HepG2 (cell line): ENCODE results near the gene PDLIM5. TPM values are rescaled to one million over a fixed set of nuclear protein-coding genes. Genes with fewer than 3 reads are reported as not detected.

ENCODE experiments used
- ATAC-seq: fragments of 200-7000 bp; cut with Tn5 transposase; 3 replicates; pipeline ENCODE4 v1.9.1; 2020; ENCODE audit warnings: mild to moderate bottlenecking, moderate library complexity
- BruUV-seq: library from RNA; stranded (reverse); fragments of 400-500 nt; replicated peaks from 2 replicates; lab custom pipeline; 2021; lab: Mats Ljungman, UMichigan
- CTCF ChIA-PET: fragments of 300-600 bp; formaldehyde crosslinking; extraction: SDS; loops from one replicate; lab custom pipeline; 2021; ENCODE audit warnings: low total read pairs, inconsistent platforms, low intra/inter-chr PET ratio; lab: Yijun Ruan, JAX
- POLR2A ChIA-PET: fragments of 350-600 bp; sonication (Branson Sonifier 250); formaldehyde crosslinking; loops from one replicate; lab custom pipeline; 2020; ENCODE audit warnings: antibody characterized with exemption, inconsistent platforms; lab: Yijun Ruan, JAX
- DNase-seq: peaks from one replicate; pipeline ENCODE4 v3.0.0-alpha.2; 2015; ENCODE audit warnings: low spot score
- FAIRE-seq: peaks from 3 replicates; lab custom pipeline; 2011; peaks lifted over from hg19 to GRCh38; lab: Jason Lieb, UNC
- H2AFZ ChIP-seq: one replicate; pipeline ENCODE4 v1.6.1; 2011; ENCODE audit warnings: low read length, inconsistent platforms
- H3K27ac ChIP-seq: fragments of 300-600 bp; 3 replicates; pipeline ENCODE4 v1.8.0; 2011; ENCODE audit warnings: mixed run types, mild to moderate bottlenecking, mixed read lengths, low read length, inconsistent platforms; ENCODE audit not compliant: insufficient read depth; ENCODE audit errors: extremely low read length
- H3K27me3 ChIP-seq, 2 experiments: fragments of 200-600 bp in 1 of 2; 2 replicates in 1 of 2; 3 replicates in 1 of 2; pipeline versions ENCODE4 v1.6.0 to v1.8.0; 2011; ENCODE audit warnings: low read length in 2 of 2, mild to moderate bottlenecking in 2 of 2, moderate library complexity in 2 of 2, inconsistent platforms in 1 of 2; ENCODE audit not compliant: insufficient read depth in 2 of 2, control insufficient read depth in 1 of 2
- H3K36me3 ChIP-seq, 2 experiments: fragments of 200-600 bp in 1 of 2; replicated peaks in 1 of 2; 2 replicates in 1 of 2; 3 replicates in 1 of 2; pipeline versions ENCODE4 v1.5.1 to v1.8.0; 2011; ENCODE audit warnings: low read length in 2 of 2, inconsistent platforms in 1 of 2; ENCODE audit not compliant: insufficient read depth in 2 of 2, control insufficient read depth in 1 of 2
- H3K4me1 ChIP-seq: 2 replicates; pipeline ENCODE4 v1.5.1; 2012; ENCODE audit warnings: low read length, inconsistent platforms; ENCODE audit not compliant: insufficient read depth
- H3K4me2 ChIP-seq: 2 replicates; pipeline ENCODE4 v1.6.0; 2011; ENCODE audit warnings: low read depth, low read length, inconsistent platforms
- H3K4me3 ChIP-seq, 3 experiments: fragments of 200-600 bp in 1 of 3; sonication (generic), shearing (Covaris generic) in 1 of 3; replicated peaks in 1 of 3; 2 replicates each; pipeline ENCODE4 v1.5.1; 2011 to 2016; ENCODE audit warnings: low read length in 3 of 3, inconsistent platforms in 2 of 3, low read depth in 2 of 3, mild to moderate bottlenecking in 2 of 3, control low read depth in 1 of 3, mixed read lengths in 1 of 3; ENCODE audit not compliant: insufficient read depth in 1 of 3
- H3K79me2 ChIP-seq: one replicate; pipeline ENCODE4 v1.6.1; 2011; ENCODE audit warnings: low read length, inconsistent platforms; ENCODE audit not compliant: insufficient read depth
- H3K9ac ChIP-seq: 2 replicates; pipeline ENCODE4 v1.6.0; 2011; ENCODE audit warnings: mild to moderate bottlenecking, low read depth, low read length, inconsistent platforms; ENCODE audit not compliant: insufficient read depth
- H3K9me3 ChIP-seq: 2 replicates; pipeline ENCODE4 v1.5.1; 2012; ENCODE audit warnings: mild to moderate bottlenecking, low read length
- H4K20me1 ChIP-seq: 2 replicates; pipeline ENCODE4 v1.6.0; 2011; ENCODE audit warnings: inconsistent platforms, mild to moderate bottlenecking, low read length, moderate library complexity; ENCODE audit not compliant: insufficient read depth
- ARNT2 ChIP-seq: sonication (generic); formaldehyde crosslinking; IDR thresholded peaks from 2 replicates; pipeline ENCODE4 v1.8.0; 2022; ENCODE audit warnings: mild to moderate bottlenecking, low read depth, missing genetic modification reagents, moderate library complexity
- RXRB ChIP-seq: IDR thresholded peaks from 2 replicates; pipeline ENCODE4 v1.6.1; 2016; ENCODE audit warnings: borderline replicate concordance, missing genetic modification reagents, missing compliant biosample characterization
- ZBTB39 ChIP-seq: sonication (generic); formaldehyde crosslinking; IDR thresholded peaks from 2 replicates; pipeline ENCODE4 v1.5.0; 2020; ENCODE audit warnings: missing genetic modification reagents
- ZNF281 ChIP-seq: sonication (generic); formaldehyde crosslinking; IDR thresholded peaks from 2 replicates; pipeline ENCODE4 v1.4.0; 2020; ENCODE audit warnings: missing genetic modification reagents, borderline replicate concordance
- ZNF441 ChIP-seq: sonication (generic); formaldehyde crosslinking; IDR thresholded peaks from 2 replicates; pipeline ENCODE4 v1.7.0; 2021; ENCODE audit warnings: missing genetic modification reagents, borderline replicate concordance
- ZNF674 ChIP-seq: sonication (generic); formaldehyde crosslinking; IDR thresholded peaks from 2 replicates; pipeline ENCODE4 v1.5.0; 2020; ENCODE audit warnings: low read depth, mild to moderate bottlenecking, missing genetic modification reagents
- WGBS: methylation state at CpG from one replicate; pipeline ENCODE4 v1.1.6; 2017; ENCODE audit warnings: low lambda C conversion rate; 5-methylcytosine and 5-hydroxymethylcytosine counted together
- in situ Hi-C: cut with HindIII; loops from 2 replicates; pipeline ENCODE4 v1.10.0; 2017; ENCODE audit warnings: low pct_unique_long_range_greater_than_20kb; ENCODE audit not compliant: extremely low pct_ligation_motif_present
- intact Hi-C: fragments of 100-400 bp; cut with micrococcal nuclease; formaldehyde crosslinking; loops from one replicate; pipeline ENCODE4 v1.10.0; 2022; ENCODE audit not compliant: unreplicated experiment
- polyA plus RNA-seq, 8 experiments: library from polyadenylated mRNA; depleted of rRNA in 3 of 8; stranded (reverse) in 7 of 8; unstranded in 1 of 8; fragments of >200 nt; fragmentation: Illumina TruSeq in 4 of 8; extraction: Trizol in 4 of 8; gene quantifications; 2 replicates each; pipeline versions ENCODE4 v1.2.1 to v1.2.3, GENCODE V29; 2011 to 2016; ENCODE audit warnings: low read depth in 4 of 8, missing spikeins in 1 of 8, mixed read lengths in 1 of 8; ENCODE audit not compliant: insufficient read depth in 1 of 8
- total RNA-seq, 5 experiments: library from RNA; depleted of rRNA; stranded (reverse); fragments of >200 nt; fragmentation: Illumina TruSeq; extraction: Trizol; gene quantifications; 2 replicates each; pipeline ENCODE4 v1.2.3, GENCODE V29; 2016; ENCODE audit warnings: low read depth in 1 of 5

Gene PDLIM5
- total and polyA plus RNA-seq, 2 of the 13 experiments (the other 11 are each of a cell fraction or from before 2014, with no cell fraction given): 52.8 to 119 TPM

GRCh38 chr4:94525993-94526728, 74.4 kb downstream of the PDLIM5 start (continued):
- TF ChIP-seq ZNF674 (CRISPR knock-in tag) (no peak), ZBTB39 (CRISPR knock-in tag) (no peak)
- TF ChIP-seq, all 625 proteins: peak for 0

DNA sequence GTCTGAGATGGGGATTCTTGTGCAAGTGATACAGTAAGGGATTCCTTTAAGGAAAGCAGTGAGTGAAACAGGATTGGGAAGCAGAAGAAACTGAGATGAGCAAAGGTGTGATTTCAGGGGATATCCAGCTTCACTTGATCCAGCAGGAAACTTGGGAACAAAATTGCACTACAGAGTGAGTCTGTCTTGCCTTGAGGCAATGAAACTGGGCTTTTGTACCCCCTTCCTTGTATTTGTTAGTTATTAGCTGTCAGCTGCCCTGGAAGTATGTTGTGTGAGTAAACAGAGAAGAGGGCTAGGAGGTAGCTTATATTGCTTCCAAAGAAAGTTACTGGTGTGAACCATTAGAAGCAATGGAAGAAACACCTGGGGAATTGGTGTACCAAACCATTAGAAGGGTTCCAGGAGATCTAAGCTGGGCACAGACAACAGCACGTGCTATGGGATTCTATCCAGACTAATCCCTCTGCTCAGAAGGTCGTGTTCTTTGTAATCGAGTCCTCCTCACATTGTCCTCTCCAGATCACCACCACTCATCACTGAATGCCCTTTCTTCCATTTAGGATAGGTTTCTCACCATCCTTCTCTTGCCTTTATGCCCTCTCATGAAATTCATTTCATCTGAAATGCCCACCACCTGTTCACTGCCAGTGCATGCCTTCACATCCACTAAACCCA, 76.0 kb downstream of the PDLIM5 start:
- TF ChIP-seq ZNF281 (CRISPR knock-in tag): no peak
- TF ChIP-seq ZNF441 (CRISPR knock-in tag): no peak
- no peak for TF ChIP-seq ARNT2 (CRISPR knock-in tag)
- TF ChIP-seq RXRB (CRISPR knock-in tag): no peak
- no TSS peak for BruUV-seq
- peaks cover 16% of the 10 kb centered on the region; the same call in 1 of the 2 replicates for H3K4me1 ChIP-seq
- H3K4me3 ChIP-seq: no peak overlapping the region
- H4K20me1 ChIP-seq: 0 out of 2 replicates have a peak, but pooled peaks cover 5% of the 10 kb centered on the region
- H3K27me3 ChIP-seq: no peaks in the 10 kb centered on the region
- H3K27ac ChIP-seq: no peak overlapping the region
- H3K9me3 ChIP-seq: no peaks in the 10 kb centered on the region
- FAIRE-seq: no peak
- ATAC-seq: no peak
- CTCF ChIA-PET: no interaction called here
- H3K79me2 ChIP-seq: peaks cover 6% of the 10 kb centered on the region
- DNase-seq: no peak
- intact Hi-C loops: no loop called here
- WGBS: 93% methylated on average over 3 of the region's 3 CpGs
- in situ Hi-C loops: no loop called here
- H3K9ac ChIP-seq: no peak overlapping the region
- POLR2A ChIA-PET: no interaction called here
- peaks cover 6 to 23% of the 10 kb centered on the region in 2 experiments; a peak in 4 of 5 replicates for H3K36me3 ChIP-seq
- no peak overlapping the region for H3K4me2 ChIP-seq
- no peak overlapping the region for H2AFZ ChIP-seq
